Astrocyte of the spinal cord (primary cell): ENCODE measurements around the gene DNAL1.
A peak's percentile ranks its signal among the peaks of the same experiment; 100 is the strongest.

ENCODE experiments used
- DNase-seq: peaks from one replicate; pipeline ENCODE4 v3.0.0; 2011; ENCODE audit warnings: low read depth, low spot score
- H3K4me3 ChIP-seq: 2 replicates; pipeline ENCODE4 v1.5.1; 2011; ENCODE audit warnings: low read depth, mild to moderate bottlenecking, low read length, moderate library complexity
- in situ Hi-C: cut with HindIII; loops from 2 replicates; pipeline ENCODE4 v1.10.0; 2017; ENCODE audit warnings: low sequenced_read_pairs
- TF ChIP-seq, protein P1 (sequence below): IDR thresholded peaks from 2 replicates; pipeline ENCODE4 v1.5.1; 2012; ENCODE audit warnings: low read depth, mild to moderate bottlenecking, low read length, inconsistent platforms

Gene DNAL1

GRCh38 chr14:73661872-73662271, 17.1 kb downstream of the DNAL1 start:
- TF ChIP-seq, protein P1, sequence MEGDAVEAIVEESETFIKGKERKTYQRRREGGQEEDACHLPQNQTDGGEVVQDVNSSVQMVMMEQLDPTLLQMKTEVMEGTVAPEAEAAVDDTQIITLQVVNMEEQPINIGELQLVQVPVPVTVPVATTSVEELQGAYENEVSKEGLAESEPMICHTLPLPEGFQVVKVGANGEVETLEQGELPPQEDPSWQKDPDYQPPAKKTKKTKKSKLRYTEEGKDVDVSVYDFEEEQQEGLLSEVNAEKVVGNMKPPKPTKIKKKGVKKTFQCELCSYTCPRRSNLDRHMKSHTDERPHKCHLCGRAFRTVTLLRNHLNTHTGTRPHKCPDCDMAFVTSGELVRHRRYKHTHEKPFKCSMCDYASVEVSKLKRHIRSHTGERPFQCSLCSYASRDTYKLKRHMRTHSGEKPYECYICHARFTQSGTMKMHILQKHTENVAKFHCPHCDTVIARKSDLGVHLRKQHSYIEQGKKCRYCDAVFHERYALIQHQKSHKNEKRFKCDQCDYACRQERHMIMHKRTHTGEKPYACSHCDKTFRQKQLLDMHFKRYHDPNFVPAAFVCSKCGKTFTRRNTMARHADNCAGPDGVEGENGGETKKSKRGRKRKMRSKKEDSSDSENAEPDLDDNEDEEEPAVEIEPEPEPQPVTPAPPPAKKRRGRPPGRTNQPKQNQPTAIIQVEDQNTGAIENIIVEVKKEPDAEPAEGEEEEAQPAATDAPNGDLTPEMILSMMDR: no peak

DNA sequence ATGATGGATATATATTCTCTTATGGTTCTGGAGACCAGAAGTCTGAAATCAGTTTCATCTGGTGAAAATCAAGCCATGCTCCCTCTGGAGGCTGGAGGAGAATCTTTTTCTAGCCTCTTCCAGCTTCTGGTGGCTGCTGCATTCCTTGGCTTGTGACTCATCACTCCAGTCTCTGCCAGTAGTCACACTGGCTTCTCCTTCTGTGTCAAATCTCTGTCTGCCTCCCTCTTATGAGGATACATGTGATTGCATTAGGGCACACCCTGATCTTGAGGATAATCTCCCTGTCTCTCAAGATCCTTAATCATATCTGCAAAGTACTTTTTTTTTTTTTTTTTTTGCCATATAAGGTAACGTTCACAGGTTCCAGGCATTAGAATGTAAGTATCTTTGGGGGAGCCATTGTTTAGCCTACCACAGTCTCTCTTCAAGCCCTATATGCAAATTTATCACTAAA, 17.7 kb downstream of the DNAL1 start:
- in situ Hi-C loops: no loop called here
- H3K4me3 ChIP-seq: no peak overlapping the region
- peak; percentile 90 for DNase-seq
- TF ChIP-seq, protein P1: peak; percentile 63

More at GRCh38 chr14:73661872-73662271, 17.1 kb downstream of the DNAL1 start:
- H3K4me3 ChIP-seq: no peak overlapping the region
- in situ Hi-C loops: no loop called here
- DNase-seq: peak; percentile 17

- no peak overlapping the region for H3K4me3 ChIP-seq
- no peak for DNase-seq
- in situ Hi-C loops: no loop called here
- TF ChIP-seq, protein P1: no peak
Observed at GRCh38 chr14:73663548-73664212, 18.9 kb downstream of the DNAL1 start.

GRCh38 chr14:73665130-73665529, 20.3 kb downstream of the DNAL1 start:
- TF ChIP-seq, protein P1: no peak
- in situ Hi-C loops: no loop called here
- DNase-seq: no peak
- H3K4me3 ChIP-seq: no peak overlapping the region

- H3K4me3 ChIP-seq: no peak overlapping the region
- no peak for DNase-seq
- in situ Hi-C loops: no loop called here
- TF ChIP-seq, protein P1: no peak
Observed at GRCh38 chr14:73666583-73666982, 21.8 kb downstream of the DNAL1 start.

DNA sequence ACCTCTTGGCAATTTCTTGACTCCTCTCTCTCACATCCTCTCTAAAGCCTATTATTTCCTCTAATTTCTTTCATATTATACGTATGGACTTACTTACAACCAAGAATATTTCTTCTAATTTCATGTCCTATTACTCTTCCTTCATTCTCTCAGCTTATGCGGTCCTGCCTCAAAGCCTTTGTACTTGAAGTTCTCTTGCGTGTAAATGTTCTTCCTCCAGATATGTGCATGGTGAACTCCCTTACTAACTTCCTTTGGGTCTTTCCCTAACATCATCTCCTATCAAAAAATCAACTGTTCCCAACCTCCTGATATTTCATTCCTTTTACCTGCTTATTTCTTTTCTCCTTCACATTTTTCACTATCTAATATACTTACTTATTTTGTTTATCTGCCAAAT, 23.1 kb downstream of the DNAL1 start:
- DNase-seq: no peak
- no peak overlapping the region for H3K4me3 ChIP-seq
- in situ Hi-C loops: no loop called here
- TF ChIP-seq, protein P1: no peak

- TF ChIP-seq, protein P1: no peak
- in situ Hi-C loops: no loop called here
- DNase-seq: no peak
- H3K4me3 ChIP-seq: no peak overlapping the region
Observed at GRCh38 chr14:73674986-73675385, 30.2 kb downstream of the DNAL1 start.
